ENCODE measurements around the gene ASB6.
"Not testable (repeated sequence)": the region's sequence is repeated elsewhere in the genome, so short reads cannot be mapped to it uniquely, and the experiment has no call there.

The ASB6 gene

DNA sequence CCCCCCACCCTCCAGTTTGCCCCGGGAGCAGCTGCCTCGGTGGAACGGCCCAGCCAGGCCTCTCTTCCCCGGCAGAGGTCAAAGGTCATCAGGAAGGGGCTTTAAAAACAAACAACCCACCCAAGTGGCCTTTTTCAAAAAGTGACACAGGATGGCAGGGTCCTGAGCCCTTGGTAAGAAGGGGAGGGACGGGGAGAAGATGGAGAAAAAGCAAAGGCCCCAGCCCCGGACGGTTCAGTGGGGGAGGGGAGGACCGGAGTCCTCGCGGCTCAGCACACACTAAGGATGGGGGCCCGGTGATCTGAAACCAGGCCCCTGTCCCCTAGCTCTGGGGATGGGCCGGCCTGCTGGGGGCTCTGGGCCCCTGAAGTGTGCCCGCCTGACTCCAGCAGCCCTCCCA is 24.6 kb upstream of the ASB6 start:
- DNase-seq: no peak

GRCh38 chr9:129665814-129666520 is 24.0 kb upstream of the ASB6 start:
- DNase-seq: no peak

DNA sequence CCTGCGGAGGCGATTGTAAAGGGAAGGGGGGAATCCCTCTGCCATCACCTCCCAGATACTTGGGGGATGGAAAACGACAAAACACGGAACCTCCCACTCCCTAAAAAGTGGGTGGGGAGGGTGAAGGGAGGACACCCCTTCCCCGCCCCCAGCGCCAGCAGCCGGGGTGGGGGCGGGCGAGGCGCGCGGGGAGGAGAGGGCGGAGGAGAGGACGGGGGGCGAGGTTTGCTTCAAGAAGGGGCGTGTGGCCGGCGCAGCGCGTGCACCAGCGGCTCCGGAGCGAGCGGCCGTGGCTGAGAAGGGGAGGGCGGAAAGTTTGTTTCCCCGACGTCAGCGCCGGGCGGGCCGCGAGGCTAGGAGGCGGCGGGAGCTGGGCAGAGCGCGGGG is 23.4 kb upstream of the ASB6 start, which contains the start of gene PRRX2:
PRRX2 (plus strand) TSS at position 259 of the 387 bp plus-strand sequence. CDS start 221 bp downstream, outside the sequence.
- DNase-seq: no peak

- DNase-seq: no peak
Measured at GRCh38 chr9:129664746-129665388, 22.9 kb upstream of the ASB6 start.

DNA sequence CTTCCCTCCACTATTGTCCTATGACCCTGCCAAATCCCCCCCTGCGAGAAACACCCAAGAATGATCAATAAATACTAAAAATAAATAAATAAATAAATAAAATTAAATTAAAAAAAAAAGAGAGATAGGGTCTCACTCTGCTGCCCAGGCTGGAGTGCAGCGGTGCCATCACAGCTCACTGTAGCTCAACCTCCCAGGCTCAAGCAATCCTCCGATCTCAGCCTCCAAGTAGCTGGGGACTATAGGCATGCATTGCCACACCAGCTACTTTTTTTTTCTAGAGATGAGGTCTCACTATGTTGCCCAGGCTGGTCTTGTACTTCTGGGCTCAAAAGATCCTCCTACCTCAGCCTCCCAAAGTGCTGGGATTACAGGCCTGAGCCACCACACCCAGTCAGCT is 20.3 kb upstream of the ASB6 start:
- DNase-seq: not testable (repeated sequence)

GRCh38 chr9:129661029-129661428 is 19.1 kb upstream of the ASB6 start:
- DNase-seq: no peak

GRCh38 chr9:129656795-129657390 is 14.9 kb upstream of the ASB6 start:
- DNase-seq: no peak

DNA sequence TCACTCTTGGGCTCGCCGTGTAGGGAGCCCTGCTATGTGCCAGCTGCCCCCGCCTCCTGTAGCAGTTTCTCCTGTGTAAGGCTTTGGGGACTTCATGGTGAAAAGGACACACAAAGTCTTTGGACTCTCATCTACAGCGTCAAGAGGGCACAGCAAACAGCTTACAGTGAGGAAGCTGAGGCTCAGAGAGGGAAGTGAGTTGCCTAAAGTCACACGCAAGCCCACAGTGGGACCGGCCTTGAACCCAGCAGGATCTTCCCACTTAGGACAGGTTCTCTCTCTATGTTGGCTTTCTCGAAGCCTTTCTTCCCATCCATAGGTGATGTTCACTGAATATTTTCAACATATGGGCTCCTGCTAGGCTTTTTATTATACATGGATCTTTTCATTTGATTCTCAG is 13.7 kb upstream of the ASB6 start:
- no peak for DNase-seq

- DNase-seq: no peak
Measured at GRCh38 chr9:129655154-129655553, 13.2 kb upstream of the ASB6 start.

- no peak for DNase-seq
Measured at GRCh38 chr9:129654554-129655040, 12.6 kb upstream of the ASB6 start.

GRCh38 chr9:129653823-129654553 is 12.0 kb upstream of the ASB6 start:
- no peak for DNase-seq

GRCh38 chr9:129650680-129651235 is 8.8 kb upstream of the ASB6 start:
- DNase-seq: no peak

DNA sequence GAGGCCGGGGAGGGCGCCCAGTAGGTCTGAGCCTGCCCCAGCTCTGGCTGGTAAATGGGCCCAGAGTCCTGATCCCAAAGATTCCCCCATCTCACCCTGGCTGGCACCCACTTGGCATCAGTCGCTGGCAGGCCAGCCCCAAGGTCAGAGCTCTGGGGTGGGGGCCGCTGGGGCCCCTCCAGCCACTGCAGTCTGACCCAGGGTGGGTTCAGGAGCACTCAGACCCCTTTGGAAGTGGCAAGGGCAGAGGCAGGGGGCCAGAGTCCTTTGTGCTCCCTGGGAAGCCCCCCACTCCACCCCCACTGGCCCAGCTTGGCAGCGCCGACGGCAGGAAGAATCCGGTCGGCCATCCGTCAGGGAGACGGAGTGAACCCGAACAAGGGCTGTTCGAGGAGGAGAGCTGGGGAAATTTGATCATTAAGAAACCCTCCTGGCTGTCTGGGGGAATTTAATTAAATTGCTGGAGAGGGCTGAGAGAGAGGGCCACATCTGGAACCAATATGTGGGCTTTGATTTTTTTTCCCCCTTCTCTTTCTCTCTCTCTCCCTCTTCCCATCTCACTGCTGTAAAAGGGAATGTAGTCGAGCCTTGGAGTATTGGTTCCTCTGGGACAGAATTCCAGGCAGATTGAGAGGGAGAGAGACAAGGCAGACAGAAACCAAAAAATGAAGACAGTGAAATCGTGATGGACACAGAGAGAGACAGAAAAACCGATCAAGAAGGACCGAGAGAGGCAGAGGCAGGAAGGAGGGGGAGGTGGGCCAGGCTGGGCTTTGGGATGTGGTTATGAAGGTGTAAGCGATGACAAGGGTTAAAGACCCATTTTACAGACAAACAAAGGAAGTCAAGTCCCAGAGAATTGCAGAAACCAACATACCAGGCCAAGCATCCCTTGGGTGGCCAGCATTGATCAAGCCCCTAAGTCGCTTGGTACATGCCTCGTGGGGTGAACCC is 8.1 kb upstream of the ASB6 start:
- no peak for DNase-seq

DNA sequence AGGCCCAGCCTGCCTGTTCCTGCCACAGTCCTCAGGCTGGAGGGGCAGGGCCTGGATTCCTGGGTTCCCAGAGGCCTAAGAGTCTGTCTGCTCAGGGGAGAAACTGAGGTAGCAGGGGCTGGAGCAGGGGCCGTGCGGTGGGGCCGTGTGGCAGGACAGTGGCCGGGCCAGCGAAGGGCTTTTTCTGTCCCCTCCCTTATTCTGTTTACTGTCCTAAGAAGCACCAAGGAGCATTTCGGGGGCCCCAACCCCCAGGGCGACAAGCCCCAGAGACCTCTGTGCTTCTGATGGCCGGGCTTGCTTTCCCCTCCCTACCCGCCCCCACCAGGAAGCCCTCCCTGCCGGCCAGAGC is 6.8 kb upstream of the ASB6 start:
- DNase-seq: no peak

DNA sequence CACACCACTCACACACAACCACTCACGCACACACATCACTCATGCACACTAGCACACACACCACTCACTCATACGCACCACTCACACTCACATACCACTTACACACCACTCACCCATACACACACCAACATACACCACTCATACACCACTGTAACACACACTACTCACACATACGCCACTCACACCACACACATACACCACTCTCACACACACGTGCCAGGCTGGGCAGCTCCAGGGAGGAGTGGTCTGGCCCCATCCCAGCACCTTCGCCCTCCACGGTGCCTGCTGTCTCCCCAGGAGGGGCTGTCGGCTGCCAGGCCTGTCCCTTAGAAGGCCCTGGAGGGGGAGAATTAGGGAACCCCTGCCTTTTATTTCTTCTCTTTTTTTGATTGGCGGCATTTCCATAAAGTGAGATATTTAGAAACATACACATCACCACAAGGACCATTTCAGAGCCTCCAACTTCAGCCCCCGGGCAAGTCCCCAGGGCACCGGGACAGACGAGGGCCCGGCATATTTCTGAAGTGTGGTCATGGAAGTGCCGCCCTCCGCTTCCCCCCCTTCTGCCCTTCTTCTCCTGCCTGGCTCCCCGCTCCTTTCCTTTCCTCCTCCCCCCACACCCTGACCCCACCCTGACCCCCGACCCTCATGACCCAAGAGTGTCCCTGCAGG is 6.3 kb upstream of the ASB6 start:
- no peak for DNase-seq

DNA sequence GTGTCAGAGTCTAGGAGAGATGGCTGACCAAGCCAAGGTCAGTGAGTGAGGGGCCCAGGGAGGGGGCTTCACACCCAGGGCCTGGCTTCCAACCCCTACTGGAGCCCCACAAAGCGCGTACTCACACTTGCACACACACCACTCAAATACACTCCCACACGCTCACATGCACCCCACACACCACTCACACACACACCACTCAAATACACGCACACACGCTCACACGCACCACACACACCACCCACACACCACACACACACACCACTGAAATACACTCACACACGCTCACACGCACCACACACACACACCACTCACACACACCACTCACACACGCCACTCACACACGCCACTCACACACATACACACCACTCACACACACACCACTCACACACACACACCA is 5.7 kb upstream of the ASB6 start:
- DNase-seq: no peak

DNA sequence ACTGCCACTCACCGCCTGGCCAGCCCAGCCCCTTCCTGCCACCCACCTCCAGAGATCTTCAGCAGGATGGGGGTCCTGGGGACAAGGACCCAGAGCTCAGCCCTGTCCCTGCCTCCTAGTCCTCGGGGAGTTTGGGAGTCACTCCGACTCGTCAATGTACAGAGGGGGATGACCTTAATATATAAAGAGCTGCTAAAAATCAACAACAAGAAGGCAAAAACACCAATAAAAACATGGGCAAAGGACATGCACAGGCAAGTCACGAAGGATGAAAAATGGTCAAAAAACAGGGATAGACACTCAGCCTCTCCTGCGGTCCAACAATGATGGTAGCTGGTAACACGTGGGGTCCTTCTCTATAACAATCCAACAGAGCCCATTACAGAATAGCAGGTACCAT is 4.7 kb upstream of the ASB6 start:
- DNase-seq: no peak

GRCh38 chr9:129646252-129646651 is 4.3 kb upstream of the ASB6 start:
- no peak for DNase-seq

GRCh38 chr9:129644902-129645301 is 3.0 kb upstream of the ASB6 start:
- DNase-seq: no peak

GRCh38 chr9:129644365-129644764 is 2.4 kb upstream of the ASB6 start:
- DNase-seq: no peak

DNA sequence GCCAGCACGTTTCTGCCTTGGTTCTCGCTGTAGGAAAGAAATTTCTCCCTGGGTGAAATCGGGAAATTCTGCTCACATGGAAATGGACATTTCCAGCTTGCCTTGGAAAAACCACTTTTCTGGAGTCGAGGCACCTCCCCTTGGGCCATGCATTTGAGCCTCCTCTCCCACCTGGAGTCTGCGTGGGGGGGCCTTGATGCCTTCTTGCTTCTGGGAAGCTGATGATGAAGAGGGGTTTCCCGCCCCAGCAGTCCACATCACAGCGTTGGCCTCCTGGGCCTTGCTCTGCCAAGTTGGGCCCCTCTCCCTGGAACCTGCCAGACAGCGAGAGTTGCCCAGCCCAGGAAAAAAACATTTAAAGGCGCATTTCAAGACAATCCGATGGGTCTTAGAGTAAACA is 1.8 kb upstream of the ASB6 start:
- DNase-seq: no peak
